B cell (primary cell): ENCODE results near the gene ZFAND5. TPM values are rescaled to one million over a fixed set of nuclear protein-coding genes. Genes with fewer than 3 reads are reported as not detected.

Experiments
- ATAC-seq: fragments of 200-7000 bp; cut with Tn5 transposase; one replicate; pipeline ENCODE4 v1.10.0; 2021; ENCODE audit warnings: low read depth, mild to moderate bottlenecking, moderate number of reproducible peaks, moderate library complexity
- CTCF ChIA-PET: fragments of 350-600 bp; sonication (Branson Sonifier 250); formaldehyde crosslinking; loops from one replicate; lab custom pipeline; 2021; ENCODE audit warnings: antibody characterized with exemption, inconsistent platforms; lab: Charles Lee
- POLR2A ChIA-PET: fragments of 350-600 bp; sonication (Branson Sonifier 250); formaldehyde crosslinking; loops from one replicate; lab custom pipeline; 2021; ENCODE audit warnings: antibody characterized with exemption; lab: Charles Lee
- DNase-seq: peaks from one replicate; pipeline ENCODE4 v3.0.0; 2013
- H2AFZ ChIP-seq: 2 replicates; pipeline ENCODE4 v1.6.1; 2012; ENCODE audit warnings: mild to moderate bottlenecking, low read depth, low read length; ENCODE audit not compliant: insufficient read depth, poor library complexity, severe bottlenecking
- H3K27ac ChIP-seq, 2 donors: 1 replicate in 1 of 2; 2 replicates in 1 of 2; pipeline ENCODE4 v1.5.1; 2012 to 2013; ENCODE audit warnings: low read length in 2 of 2, mild to moderate bottlenecking in 2 of 2, moderate library complexity in 1 of 2
- H3K27me3 ChIP-seq, 4 experiments: fragments of 200-600 bp in 1 of 4; sonication (generic) in 1 of 4; replicated peaks in 1 of 4; 1 replicate in 2 of 4; 2 replicates in 2 of 4; pipeline versions ENCODE4 v1.6.1 to v1.7.0; 2013 to 2016; ENCODE audit warnings: low read length in 3 of 4, mild to moderate bottlenecking in 2 of 4, mixed read lengths in 1 of 4, moderate library complexity in 1 of 4; ENCODE audit not compliant: insufficient read depth in 4 of 4, control insufficient read depth in 3 of 4; ENCODE audit errors: control extremely low read depth in 1 of 4
- H3K36me3 ChIP-seq, 2 experiments: replicated peaks in 1 of 2; 1 replicate in 1 of 2; 2 replicates in 1 of 2; pipeline versions ENCODE4 v1.6.1 to v1.7.1; 2013; ENCODE audit warnings: low read length in 1 of 2; ENCODE audit not compliant: insufficient read depth in 2 of 2, control insufficient read depth in 1 of 2; ENCODE audit errors: control extremely low read depth in 1 of 2, extremely low read depth in 1 of 2
- H3K4me1 ChIP-seq, 2 donors: fragments of 200-600 bp in 1 of 2; sonication (generic) in 1 of 2; 1 replicate in 1 of 2; 2 replicates in 1 of 2; pipeline versions ENCODE4 v1.5.1 to v1.6.1; 2013 to 2017; ENCODE audit warnings: low read length in 2 of 2; ENCODE audit not compliant: control insufficient read depth in 2 of 2, insufficient read depth in 2 of 2
- H3K4me2 ChIP-seq: replicated peaks from 2 replicates; pipeline ENCODE3; 2012; ENCODE audit warnings: mild to moderate bottlenecking, low read depth, low read length; ENCODE audit not compliant: poor library complexity, severe bottlenecking
- H3K4me3 ChIP-seq, 5 experiments: fragments of 200-600 bp in 1 of 5; sonication (generic) in 1 of 5; 1 replicate in 3 of 5; 2 replicates in 2 of 5; pipeline versions ENCODE4 v1.5.1 to v1.7.0; 2011 to 2016; ENCODE audit warnings: low read length in 4 of 5, mild to moderate bottlenecking in 4 of 5, low read depth in 2 of 5, control low read depth in 1 of 5, moderate library complexity in 1 of 5; ENCODE audit not compliant: insufficient read depth in 1 of 5; ENCODE audit errors: control extremely low read depth in 1 of 5, extremely low read depth in 1 of 5
- H3K79me2 ChIP-seq: fragments of 200-600 bp; sonication (generic); one replicate; pipeline ENCODE4 v1.6.0; 2016; ENCODE audit warnings: low read length; ENCODE audit not compliant: control insufficient read depth, insufficient read depth
- H3K9ac ChIP-seq: fragments of 200-600 bp; sonication (generic); 2 replicates; pipeline ENCODE4 v1.6.1; 2017; ENCODE audit warnings: mild to moderate bottlenecking, low read length, moderate library complexity
- H3K9me3 ChIP-seq, 3 donors: one replicate each; pipeline versions ENCODE4 v1.6.1 to v1.7.1; 2013; ENCODE audit warnings: low read length in 2 of 3; ENCODE audit not compliant: control insufficient read depth in 2 of 3, insufficient read depth in 1 of 3; ENCODE audit errors: control extremely low read depth in 1 of 3
- H4K20me1 ChIP-seq: 2 replicates; pipeline ENCODE4 v1.6.0; 2012; ENCODE audit warnings: mild to moderate bottlenecking, low read length; ENCODE audit not compliant: insufficient read depth, control insufficient read depth, poor library complexity, severe bottlenecking
- H3K27ac Mint-ChIP-seq: one replicate; pipeline ENCODE4 v1.8.0; 2021; ENCODE audit warnings: mixed read lengths
- H3K27me3 Mint-ChIP-seq: one replicate; pipeline ENCODE4 v1.8.0; 2021; ENCODE audit warnings: mixed read lengths
- H3K4me1 Mint-ChIP-seq: one replicate; pipeline ENCODE4 v1.8.0; 2021; ENCODE audit warnings: mixed read lengths
- H3K4me3 Mint-ChIP-seq: one replicate; pipeline ENCODE4 v1.8.0; 2021; ENCODE audit warnings: mixed read lengths
- H3K9me3 Mint-ChIP-seq: one replicate; pipeline ENCODE4 v1.8.0; 2022; ENCODE audit warnings: mixed read lengths; ENCODE audit not compliant: insufficient read depth
- CTCF ChIP-seq: fragments of 200-600 bp; IDR thresholded peaks from one replicate; pipeline ENCODE4 v1.8.0; 2022; ENCODE audit warnings: antibody characterized with exemption, mild to moderate bottlenecking
- EZH2 ChIP-seq: IDR thresholded peaks from 2 replicates; pipeline ENCODE4 v1.6.1; 2012; ENCODE audit warnings: borderline replicate concordance, low read depth, mild to moderate bottlenecking, moderate library complexity, low read length; ENCODE audit not compliant: insufficient read depth, poor library complexity, severe bottlenecking
- WGBS: methylation state at CpG from one replicate; pipeline ENCODE4 v1.1.5; 2013; ENCODE audit warnings: missing lambda C conversion rate; ENCODE audit not compliant: insufficient coverage; 5-methylcytosine and 5-hydroxymethylcytosine counted together
- intact Hi-C: fragments of 100-400 bp; cut with micrococcal nuclease; formaldehyde crosslinking; loops from one replicate; pipeline ENCODE4 v1.10.0; 2022
- polyA plus RNA-seq: library from polyadenylated mRNA; depleted of rRNA; stranded (reverse); fragments of >200 nt; gene quantifications from 2 replicates; pipeline ENCODE4 v1.2.3, GENCODE V29; 2012
- total RNA-seq, 2 donors: library from RNA; stranded (reverse); fragments of 120-200 nt in 1 of 2; gene quantifications; 1 replicate in 1 of 2; 2 replicates in 1 of 2; pipeline versions ENCODE4 v1.2.3 to v1.2.4, GENCODE V29; 2013 to 2022

Gene ZFAND5
- total and polyA plus RNA-seq, 2 donors (not counting 1 experiment from before 2014, with no cell fraction given), result 95.3 to 162 TPM

GRCh38 chr9:72401396-72401795 is 36.4 kb upstream of the ZFAND5 start:
- DNase-seq (no peak), ATAC-seq (no peak)
- TF ChIP-seq CTCF (no peak), EZH2 (no peak)
- no peaks in the 10 kb centered on the region for H4K20me1 ChIP-seq
- H3K27me3 ChIP-seq, result no peaks in the 10 kb centered on the region
- Mint-ChIP-seq H3K4me3 (no peak overlapping the region), H3K9me3 (peaks cover 2% of the 10 kb centered on the region), H3K4me1 (no peaks in the 10 kb centered on the region), H3K27ac (no peak overlapping the region), H3K27me3 (peaks cover 8% of the 10 kb centered on the region)
- no peak overlapping the region for H3K27ac ChIP-seq
- no peaks in the 10 kb centered on the region for H3K36me3 ChIP-seq
- no peaks in the 10 kb centered on the region for H3K4me1 ChIP-seq
- intact Hi-C loops, result no loop called here
- H3K9me3 ChIP-seq, result no peaks in the 10 kb centered on the region
- H3K9ac ChIP-seq, result no peak overlapping the region
- no peak overlapping the region for H3K4me3 ChIP-seq
- no peak overlapping the region for H3K4me2 ChIP-seq
- WGBS, result no CpG with 5 or more reads among the region's 1 CpG
- no peaks in the 10 kb centered on the region for H3K79me2 ChIP-seq
- CTCF ChIA-PET, result interaction anchor here (0.8 to 0.9 kb wide), 2 partner anchors 44 to 123 kb away, joined by 3 read pairs; no protein-coding TSS in a partner anchor
- POLR2A ChIA-PET, result no interaction called here
- no peak overlapping the region for H2AFZ ChIP-seq

- POLR2A ChIA-PET, result no interaction called here
- DNase-seq (no peak), ATAC-seq (no peak)
- Histone ChIP-seq H2AFZ (no peak overlapping the region), H3K79me2 (no peaks in the 10 kb centered on the region), H3K9me3 (no peaks in the 10 kb centered on the region), H3K27ac (no peak overlapping the region), H3K9ac (no peak overlapping the region), H3K4me2 (no peak overlapping the region), H4K20me1 (no peaks in the 10 kb centered on the region), H3K4me1 (no peaks in the 10 kb centered on the region), H3K4me3 (no peak overlapping the region), H3K27me3 (no peaks in the 10 kb centered on the region), H3K36me3 (no peaks in the 10 kb centered on the region)
- Mint-ChIP-seq H3K4me3 (no peak overlapping the region), H3K4me1 (no peaks in the 10 kb centered on the region), H3K27me3 (peaks cover 8% of the 10 kb centered on the region), H3K9me3 (peaks cover 2% of the 10 kb centered on the region), H3K27ac (no peak overlapping the region)
- TF ChIP-seq EZH2 (no peak), CTCF (no peak)
- intact Hi-C loops, result no loop called here
- CTCF ChIA-PET, result interaction anchor here (0.7 to 0.9 kb wide), 2 partner anchors 31 to 45 kb away, joined by 3 read pairs; no protein-coding TSS in a partner anchor
- no CpG with 5 or more reads among the region's 2 CpGs for WGBS
Measured at GRCh38 chr9:72400866-72401265, 35.9 kb upstream of the ZFAND5 start.
